Measurements from ENCODE around the gene PWWP2A.

The PWWP2A gene

GRCh38 chr5:160133071-160133917 is 14.0 kb upstream of the PWWP2A start:
- no peak for DNase-seq

- DNase-seq, result no peak
Measured at GRCh38 chr5:160129841-160130240, 10.6 kb upstream of the PWWP2A start.

DNA sequence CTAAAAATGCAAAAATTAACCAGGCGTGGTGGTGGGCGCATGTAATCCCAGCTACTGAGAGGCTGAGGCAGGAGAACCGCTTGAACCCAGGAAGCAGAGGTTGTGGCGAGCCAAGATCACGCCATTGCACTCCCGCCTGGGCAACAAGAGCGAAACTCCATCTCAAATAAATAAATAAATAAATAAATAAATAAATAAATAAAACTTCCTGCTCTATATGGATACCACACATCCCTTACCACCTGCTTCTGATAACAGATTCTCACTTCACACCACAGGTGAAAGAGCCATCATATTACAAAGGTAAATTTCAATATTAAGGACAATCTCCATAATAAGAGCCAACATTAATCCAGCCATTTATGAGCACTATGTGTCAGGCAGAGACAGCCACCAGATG is 9.4 kb upstream of the PWWP2A start:
- no peak for DNase-seq

GRCh38 chr5:160119905-160120266 is 636 bp upstream of the PWWP2A start:
- DNase-seq, result no peak

- DNase-seq, result no peak
Measured at GRCh38 chr5:160118349-160119141, 705 bp downstream of the PWWP2A start.

DNA sequence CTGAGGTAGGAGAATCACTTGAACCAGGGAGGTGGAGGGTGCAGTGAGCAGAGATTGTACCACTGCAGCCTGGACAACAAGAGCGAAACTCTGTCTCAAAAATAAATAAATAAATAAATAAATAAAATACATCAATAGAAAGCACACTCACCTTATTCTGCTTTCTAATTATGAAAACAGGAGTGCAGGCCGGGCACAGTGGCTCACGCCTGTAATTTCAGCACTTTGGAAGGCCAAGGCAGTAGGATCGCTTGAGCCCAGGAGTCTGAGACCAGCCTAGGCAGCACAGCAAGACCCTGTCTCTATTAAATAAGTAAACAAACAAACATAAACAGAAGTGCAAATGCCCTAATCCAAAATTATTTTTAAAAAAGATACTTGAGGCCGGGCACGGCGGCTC is 2.3 kb downstream of the PWWP2A start:
- DNase-seq, result no peak

DNA sequence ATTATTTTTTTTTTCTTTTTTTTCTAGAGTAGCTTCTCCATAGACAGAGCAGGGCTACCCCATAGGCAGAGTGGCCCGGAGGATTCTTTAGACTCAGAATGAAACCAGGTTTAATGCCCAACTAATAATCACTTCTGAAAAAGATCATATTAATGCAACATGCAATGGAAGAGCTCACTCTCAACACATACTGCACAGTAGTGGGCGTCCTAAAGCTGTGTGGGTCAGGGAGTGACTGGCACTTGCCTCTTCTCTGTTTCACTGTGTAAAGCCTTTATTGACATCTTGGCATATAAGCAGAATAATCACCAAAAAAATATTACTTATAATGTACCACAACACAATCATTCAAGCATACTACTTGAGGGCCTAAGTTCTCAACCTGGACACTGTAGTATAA is 11.1 kb downstream of the PWWP2A start:
- DNase-seq, result no peak

DNA sequence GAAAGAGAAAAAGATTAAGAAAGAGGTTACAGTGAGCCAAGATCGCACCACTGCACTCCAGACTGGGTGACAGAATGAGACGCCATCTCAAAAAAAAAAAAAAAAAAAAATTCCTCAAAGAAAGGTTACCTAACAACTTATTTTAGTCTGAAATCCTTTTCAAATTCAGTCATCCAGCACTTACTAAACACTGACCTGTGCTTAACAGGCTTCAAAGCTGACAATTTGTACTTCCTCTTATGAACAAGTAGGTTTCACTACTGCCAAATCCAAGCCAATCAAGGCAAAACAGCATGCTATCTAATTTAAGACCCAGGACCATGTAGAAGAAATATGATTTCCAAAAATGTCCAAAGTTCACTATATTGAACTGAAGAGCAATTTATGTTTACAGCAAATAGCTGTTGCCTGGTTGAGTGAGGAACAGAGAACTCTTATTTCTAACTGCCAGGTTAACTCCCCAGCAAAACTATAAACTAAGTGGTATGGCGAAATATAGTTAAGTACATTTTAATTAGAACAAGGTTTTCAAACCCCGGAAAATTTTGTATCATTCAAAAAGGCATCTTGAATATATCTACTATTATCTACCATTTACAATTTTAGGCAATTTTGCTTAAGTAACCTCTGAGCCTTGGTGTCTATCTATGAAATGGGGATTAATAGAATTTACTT is 13.4 kb downstream of the PWWP2A start:
- no peak for DNase-seq

DNA sequence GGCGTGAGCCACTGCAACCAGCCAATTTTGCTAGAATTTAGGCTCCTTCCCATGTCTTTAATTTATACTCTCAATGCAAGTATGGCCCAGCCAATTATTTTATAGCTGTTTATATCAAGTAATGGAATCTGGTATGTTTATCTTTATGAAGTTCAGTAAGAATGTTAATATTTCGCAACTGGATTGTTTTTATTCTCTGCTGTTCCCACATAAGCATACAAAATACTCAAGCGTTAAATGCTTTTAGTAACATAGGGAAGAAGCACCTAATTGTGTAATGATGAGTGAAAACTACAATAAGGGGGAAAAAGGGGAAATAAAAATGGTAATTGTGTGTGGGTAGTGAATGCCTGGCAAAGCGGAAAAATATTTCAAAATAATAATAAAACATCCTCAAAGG is 21.3 kb downstream of the PWWP2A start:
- no peak for DNase-seq

DNA sequence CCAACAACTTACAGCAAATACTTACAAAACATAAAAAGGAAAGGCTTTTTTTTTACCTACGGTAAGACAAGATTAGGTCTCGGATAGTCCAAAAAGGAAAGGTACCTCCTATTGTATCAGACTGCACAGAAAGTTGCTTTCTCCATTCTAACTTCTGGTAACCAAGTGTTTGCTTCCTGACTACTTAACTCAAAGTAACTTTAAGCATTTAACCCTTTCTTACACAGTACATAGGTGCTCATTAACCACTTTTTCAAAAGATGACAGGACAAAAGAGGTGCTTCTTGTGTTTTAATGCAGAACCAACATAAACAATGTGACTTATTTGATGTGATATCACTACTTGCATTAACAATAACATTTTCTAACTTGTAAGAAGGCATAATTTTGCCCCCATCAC is 23.1 kb downstream of the PWWP2A start:
- no peak for DNase-seq

DNA sequence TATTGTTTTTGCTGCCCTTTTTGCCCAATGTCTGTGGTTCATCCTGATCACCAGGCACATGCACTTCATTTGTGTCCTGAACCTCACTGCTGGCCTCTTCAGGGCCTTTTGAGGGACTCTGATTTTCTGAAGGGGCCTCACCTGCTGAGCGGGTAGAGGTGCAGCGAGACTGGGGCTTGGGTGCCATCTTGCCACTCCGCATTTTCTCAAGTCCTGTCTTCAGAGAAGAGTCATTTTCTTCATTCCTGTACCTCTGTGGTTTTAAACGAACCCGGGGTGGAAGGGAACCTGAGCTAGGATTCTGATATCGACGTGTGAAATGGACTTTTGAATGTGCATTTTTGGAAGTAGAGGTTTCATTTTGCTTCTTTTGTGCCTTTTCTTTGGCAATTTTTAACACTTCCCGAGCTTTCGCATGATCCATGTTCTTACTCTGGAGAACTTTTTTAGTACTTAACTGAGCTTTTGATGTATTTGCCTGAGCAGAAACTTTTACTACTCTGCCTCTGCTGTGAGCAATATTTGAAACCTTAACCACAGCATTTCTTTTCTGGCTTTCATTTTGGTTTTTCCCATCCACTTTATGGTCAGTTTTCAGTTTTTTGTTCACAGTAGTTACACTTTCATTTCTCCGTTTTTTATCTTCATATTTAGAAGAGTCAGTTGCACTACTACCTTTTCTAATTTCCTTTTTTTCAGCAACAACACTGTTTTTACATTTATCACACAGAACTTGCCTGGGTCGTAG is 26.1 kb downstream of the PWWP2A start:
- no peak for DNase-seq

- no peak for DNase-seq
Measured at GRCh38 chr5:160092514-160092913, 26.7 kb downstream of the PWWP2A start.

DNA sequence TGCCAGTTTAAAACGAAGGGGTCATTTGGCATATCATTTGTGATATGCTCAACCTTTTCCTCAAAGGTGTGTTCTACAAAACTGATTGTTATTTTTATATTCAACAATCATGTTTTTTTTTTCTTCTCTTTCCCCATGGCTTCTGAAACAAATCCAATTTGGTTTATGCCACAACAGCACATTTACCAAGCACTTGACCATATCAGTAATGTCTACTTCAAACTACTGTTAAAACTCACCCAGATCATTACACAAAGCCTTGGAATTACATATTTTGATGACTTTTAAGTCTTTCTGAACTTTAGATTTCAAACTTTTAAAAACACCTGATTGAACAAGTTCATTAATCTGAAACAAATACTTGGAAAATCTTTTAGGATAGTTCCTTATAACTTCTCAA is 29.2 kb downstream of the PWWP2A start:
- no peak for DNase-seq

GRCh38 chr5:160089531-160089930 is 29.7 kb downstream of the PWWP2A start:
- no peak for DNase-seq

DNA sequence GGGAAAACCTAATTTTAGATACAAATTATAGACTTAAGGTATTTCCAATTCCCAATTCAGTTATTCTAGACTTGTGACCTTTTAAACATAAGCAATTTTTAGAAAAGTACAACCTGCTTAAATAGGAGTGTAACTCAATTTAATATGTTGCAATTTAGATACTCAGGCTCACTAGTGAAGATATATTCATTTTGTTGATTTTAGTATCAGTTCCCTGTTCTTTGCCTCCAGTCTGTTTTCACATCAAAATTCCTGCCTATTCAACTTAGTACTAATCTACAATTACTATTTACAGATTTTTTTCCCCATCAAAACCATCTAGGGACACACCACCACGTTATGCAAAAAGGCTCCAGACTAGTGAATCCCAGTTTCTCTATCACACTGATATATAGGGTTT is 30.4 kb downstream of the PWWP2A start:
- no peak for DNase-seq

DNA sequence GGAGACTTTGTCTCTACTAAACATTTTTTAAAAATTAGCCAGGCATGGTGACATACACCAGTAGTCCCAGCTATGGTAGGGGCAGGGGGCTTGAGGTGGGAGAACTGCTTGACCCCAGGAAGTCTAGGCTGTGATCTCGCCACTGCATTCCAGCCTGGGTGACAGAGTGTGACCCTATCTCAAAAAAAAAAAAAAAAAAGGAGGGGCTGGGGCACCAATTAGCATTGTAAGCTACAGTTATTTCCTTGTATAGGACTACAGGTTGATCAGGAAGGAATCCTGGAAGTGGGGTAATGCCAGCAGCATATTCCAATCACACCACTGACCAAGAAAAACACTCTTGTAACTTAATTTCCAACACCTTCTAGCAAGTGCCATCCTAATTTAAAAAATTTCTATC is 32.1 kb downstream of the PWWP2A start:
- no peak for DNase-seq

GRCh38 chr5:160084144-160084543 is 35.1 kb downstream of the PWWP2A start:
- no peak for DNase-seq

DNA sequence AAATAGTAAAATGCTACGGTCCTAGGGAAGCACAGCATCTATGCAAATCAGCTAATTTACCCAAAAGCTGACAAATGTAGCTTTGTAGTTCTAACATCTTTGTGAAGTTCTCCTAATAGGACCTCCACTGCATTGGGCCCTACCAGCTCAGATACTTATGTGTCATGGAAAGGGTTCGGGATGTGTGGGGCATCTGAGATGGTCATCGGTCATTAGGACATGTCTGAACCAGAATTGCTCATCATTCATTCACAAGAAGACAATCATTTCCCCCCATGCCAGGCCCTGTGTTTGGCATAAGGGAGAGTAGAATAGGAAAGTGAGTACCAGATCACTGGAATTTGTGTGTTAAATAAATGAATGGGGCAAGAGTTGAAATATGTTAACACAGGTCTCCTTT is 35.7 kb downstream of the PWWP2A start:
- peak; percentile 82 for DNase-seq

DNA sequence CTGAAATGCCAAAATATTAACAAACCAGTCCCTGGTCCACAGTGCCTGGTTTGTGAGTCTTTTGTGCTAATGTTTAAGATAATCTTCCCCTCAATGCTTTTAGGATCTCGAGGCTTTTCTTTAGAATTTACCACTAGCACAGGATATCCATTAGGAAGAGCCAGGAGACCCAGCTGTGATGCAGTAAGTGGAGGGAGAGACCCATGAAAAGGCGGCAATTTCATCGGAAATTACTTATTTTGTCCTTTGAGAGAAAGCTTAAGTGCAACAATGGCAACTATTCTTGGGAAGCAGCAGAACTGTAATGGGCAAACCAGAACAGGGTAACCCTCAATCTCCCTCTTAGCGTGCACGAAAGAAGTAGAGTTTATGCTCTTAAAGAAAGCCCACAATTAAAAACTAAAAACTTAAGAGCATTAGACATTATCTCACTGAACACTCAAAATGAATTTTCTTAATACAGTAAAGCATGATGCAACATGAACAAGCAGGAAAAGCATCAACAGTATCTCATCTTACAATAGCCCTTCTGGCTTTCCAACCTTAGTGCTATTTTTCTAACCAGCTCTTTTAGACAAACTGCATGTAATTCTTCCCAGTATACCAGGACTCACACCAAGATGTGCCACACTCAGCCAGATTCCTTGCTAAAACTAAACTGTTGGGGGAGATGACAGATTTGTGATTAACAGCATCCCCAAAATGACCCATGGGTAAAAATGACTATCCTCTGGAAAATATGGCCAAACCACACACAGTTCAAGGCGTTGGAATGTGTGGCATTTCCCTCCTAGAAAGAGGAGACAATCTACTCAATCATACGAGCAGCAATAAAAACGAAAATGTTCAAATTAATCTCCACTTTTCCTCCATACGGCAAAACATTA is 36.4 kb downstream of the PWWP2A start:
- DNase-seq, result peak; percentile 82

GRCh38 chr5:160081495-160081894 is 37.8 kb downstream of the PWWP2A start:
- no peak for DNase-seq

- DNase-seq, result no peak
Measured at GRCh38 chr5:160079753-160080152, 39.5 kb downstream of the PWWP2A start.

- no peak for DNase-seq
Measured at GRCh38 chr5:160076997-160077396, 42.3 kb downstream of the PWWP2A start.

Data from kidney glomerular epithelial cell (primary cell).